Gastrocnemius medialis (tissue), 4 donors: Measurements from ENCODE around the gene PROSER2.

Experiments
- CTCF ChIP-seq, 5 experiments: fragments of 450-650 bp in 3 of 5; fragments of 200-600 bp in 2 of 5; sonication (generic) in 2 of 5; IDR thresholded peaks in 4 of 5; conservative IDR thresholded peaks in 1 of 5; 1 replicate in 4 of 5; 2 replicates in 1 of 5; pipeline ENCODE4 v1.5.1; 2016 to 2019; ENCODE audit warnings: antibody characterized with exemption in 5 of 5, mild to moderate bottlenecking in 3 of 5, moderate library complexity in 3 of 5
- POLR2A ChIP-seq, 2 donors: fragments of 450-650 bp; IDR thresholded peaks; one replicate each; pipeline ENCODE4 v1.6.1; 2017; ENCODE audit warnings: antibody characterized with exemption in 2 of 2, mild to moderate bottlenecking in 2 of 2, moderate library complexity in 2 of 2

- TF ChIP-seq POLR2A (IDR thresholded peaks at IDR 0.05) (no peak), CTCF (IDR thresholded peaks at IDR 0.05 in 4 of 5, conservative IDR thresholded peaks at IDR 0.05 in 1 of 5) (no peak)
Observed at GRCh38 chr10:11787846-11788245, 35.3 kb upstream of the PROSER2 start.
